Calu3 (cell line): ENCODE data around the gene MAS1L. TPM values are rescaled to one million over a fixed set of nuclear protein-coding genes. Genes with fewer than 3 reads are reported as not detected.

Source experiments
- BruUV-seq: library from RNA; stranded (reverse); fragments of 400-500 nt; replicated peaks from 2 replicates; lab custom pipeline; 2021; lab: Mats Ljungman, UMichigan
- CTCF ChIA-PET: fragments of 300-600 bp; sonication (Branson Sonifier 250); formaldehyde crosslinking; loops from one replicate; lab custom pipeline; 2022; ENCODE audit warnings: antibody characterized with exemption; lab: Charles Lee
- DNase-seq: peaks from one replicate; pipeline ENCODE4 v3.0.0; 2022
- H3K27ac Mint-ChIP-seq: one replicate; pipeline ENCODE4 v1.8.0; 2022; ENCODE audit warnings: mixed read lengths; ENCODE audit not compliant: unreplicated experiment
- H3K27me3 Mint-ChIP-seq: one replicate; pipeline ENCODE4 v1.8.0; 2022; ENCODE audit warnings: mixed read lengths; ENCODE audit not compliant: unreplicated experiment
- H3K36me3 Mint-ChIP-seq: one replicate; pipeline ENCODE4 v1.8.0; 2022; ENCODE audit warnings: mild to moderate bottlenecking, moderate library complexity, mixed read lengths; ENCODE audit not compliant: insufficient read depth, unreplicated experiment
- H3K4me1 Mint-ChIP-seq: one replicate; pipeline ENCODE4 v1.8.0; 2022; ENCODE audit warnings: mild to moderate bottlenecking, low read depth, mixed read lengths; ENCODE audit not compliant: unreplicated experiment
- H3K4me3 Mint-ChIP-seq: one replicate; pipeline ENCODE4 v1.8.0; 2022; ENCODE audit warnings: mild to moderate bottlenecking, low read depth, moderate library complexity, mixed read lengths; ENCODE audit not compliant: unreplicated experiment
- H3K9me3 Mint-ChIP-seq: one replicate; pipeline ENCODE4 v1.8.0; 2022; ENCODE audit warnings: low read depth, mixed read lengths; ENCODE audit not compliant: unreplicated experiment
- CTCF ChIP-seq: fragments of 200-600 bp; IDR thresholded peaks from one replicate; pipeline ENCODE4 v1.8.0; 2022; ENCODE audit warnings: antibody characterized with exemption; ENCODE audit not compliant: unreplicated experiment
- intact Hi-C: fragments of 100-400 bp; cut with micrococcal nuclease; formaldehyde crosslinking; loops from one replicate; pipeline ENCODE4 v1.10.0; 2022; ENCODE audit not compliant: unreplicated experiment
- total RNA-seq: library from RNA; stranded (reverse); gene quantifications from 2 replicates; pipeline ENCODE4 v1.2.3, GENCODE V29; 2022

MAS1L gene
- total RNA-seq, 1 experiment from 2014 or later: not detected

- no peaks in the 10 kb centered on the region for H3K36me3 Mint-ChIP-seq
- TF ChIP-seq CTCF: no peak
- no peak overlapping the region for H3K27ac Mint-ChIP-seq
- no peaks in the 10 kb centered on the region for H3K27me3 Mint-ChIP-seq
- CTCF ChIA-PET: interaction anchor here (0.5 to 1.3 kb wide), 2 partner anchors 36 to 93 kb away, joined by 3 to 7 read pairs; no protein-coding TSS in a partner anchor
- intact Hi-C loops: no loop called here
- BruUV-seq: no TSS peak
- H3K9me3 Mint-ChIP-seq: peaks cover 3% of the 10 kb centered on the region
- peaks cover 10% of the 10 kb centered on the region for H3K4me1 Mint-ChIP-seq
- no peak overlapping the region for H3K4me3 Mint-ChIP-seq
- DNase-seq: no peak
These were observed 14.4 kb upstream of the MAS1L start for GRCh38 chr6:29502181-29502580.

GRCh38 chr6:29501106-29501505, 13.3 kb upstream of the MAS1L start:
- Mint-ChIP-seq H3K9me3 (peaks cover 3% of the 10 kb centered on the region), H3K4me3 (no peak overlapping the region), H3K4me1 (peaks cover 10% of the 10 kb centered on the region), H3K27me3 (no peaks in the 10 kb centered on the region), H3K36me3 (no peaks in the 10 kb centered on the region), H3K27ac (no peak overlapping the region)
- no peak for TF ChIP-seq CTCF
- DNase-seq: no peak
- BruUV-seq: no TSS peak
- intact Hi-C loops: no loop called here
- CTCF ChIA-PET: no interaction called here

- no peak for DNase-seq
- Mint-ChIP-seq H3K9me3 (peaks cover 3% of the 10 kb centered on the region), H3K36me3 (no peaks in the 10 kb centered on the region), H3K27ac (no peak overlapping the region), H3K4me3 (no peak overlapping the region), H3K4me1 (peaks cover 11% of the 10 kb centered on the region), H3K27me3 (no peaks in the 10 kb centered on the region)
- no peak for TF ChIP-seq CTCF
- no TSS peak for BruUV-seq
- CTCF ChIA-PET: no interaction called here
- intact Hi-C loops: no loop called here
These were observed 12.8 kb upstream of the MAS1L start for GRCh38 chr6:29500594-29500993.

GRCh38 chr6:29499704-29500103, 11.9 kb upstream of the MAS1L start:
- no peak overlapping the region for H3K27ac Mint-ChIP-seq
- CTCF ChIA-PET: no interaction called here
- DNase-seq: no peak
- intact Hi-C loops: no loop called here
- BruUV-seq: no TSS peak
- H3K27me3 Mint-ChIP-seq: no peaks in the 10 kb centered on the region
- H3K9me3 Mint-ChIP-seq: peaks cover under 1% of the 10 kb centered on the region
- H3K4me3 Mint-ChIP-seq: no peak overlapping the region
- no peaks in the 10 kb centered on the region for H3K36me3 Mint-ChIP-seq
- H3K4me1 Mint-ChIP-seq: peaks cover 13% of the 10 kb centered on the region
- no peak for TF ChIP-seq CTCF
